Measurements from ENCODE around the gene IL1RN.

Gene IL1RN

DNA sequence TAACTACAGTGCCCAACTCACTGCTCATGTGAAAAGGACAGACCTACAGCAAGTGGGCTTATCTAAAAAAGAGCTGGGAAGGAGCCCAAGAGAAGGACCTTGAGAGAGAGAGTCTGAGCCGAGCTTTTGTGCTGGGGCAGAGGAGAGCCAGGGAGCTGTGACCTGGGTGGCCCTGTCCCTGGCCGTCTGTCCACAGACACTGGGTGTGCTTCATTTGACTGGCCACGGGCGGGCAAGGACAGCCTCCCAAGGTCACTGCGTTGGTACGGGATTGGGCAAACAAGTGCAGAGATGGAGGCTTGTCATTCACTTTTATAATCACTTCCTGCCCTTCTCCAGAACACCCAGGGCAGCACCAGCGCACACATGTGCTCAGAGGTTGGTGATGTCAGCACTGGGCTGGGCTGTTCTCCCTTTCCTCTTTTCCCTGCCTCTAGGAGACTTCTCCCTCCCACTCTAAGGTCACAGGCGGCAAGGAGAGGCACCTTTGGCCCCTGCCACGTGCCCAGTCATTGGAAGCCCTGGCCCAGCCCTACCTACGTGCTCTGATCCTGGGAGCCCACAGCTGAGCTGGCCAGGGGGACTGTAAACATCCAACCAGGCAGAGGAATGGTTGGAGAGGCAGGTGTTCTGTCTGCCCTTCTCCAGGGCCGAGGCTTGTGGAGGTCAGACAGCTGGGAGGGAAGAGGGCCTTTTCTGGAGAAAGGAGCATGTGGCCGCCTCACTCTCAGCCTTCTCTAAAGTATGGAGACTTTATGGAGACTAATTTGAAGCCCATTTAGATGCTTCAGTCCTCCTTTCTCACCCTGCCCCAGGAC, 39.9 kb downstream of the IL1RN start:
- peaks cover 3% of the 10 kb centered on the region for H3K4me1 ChIP-seq (ENCODE audit: control insufficient read depth, insufficient read depth, low read length, unreplicated experiment)
- H3K27me3 ChIP-seq (ENCODE audit: insufficient read depth, low read length), result no peaks in the 10 kb centered on the region
- peaks cover 2% of the 10 kb centered on the region for H3K79me2 ChIP-seq (ENCODE audit: control insufficient read depth, insufficient read depth, low read length, unreplicated experiment)
- no peak overlapping the region for H3K27ac ChIP-seq (ENCODE audit: low read depth, low read length)
- H3K36me3 ChIP-seq (ENCODE audit: insufficient read depth, low read length), result no peaks in the 10 kb centered on the region
- no peak overlapping the region for H3K4me3 ChIP-seq (ENCODE audit: low read depth, low read length)
- H2AFZ ChIP-seq (ENCODE audit: low read length, unreplicated experiment), result no peak overlapping the region

DNA sequence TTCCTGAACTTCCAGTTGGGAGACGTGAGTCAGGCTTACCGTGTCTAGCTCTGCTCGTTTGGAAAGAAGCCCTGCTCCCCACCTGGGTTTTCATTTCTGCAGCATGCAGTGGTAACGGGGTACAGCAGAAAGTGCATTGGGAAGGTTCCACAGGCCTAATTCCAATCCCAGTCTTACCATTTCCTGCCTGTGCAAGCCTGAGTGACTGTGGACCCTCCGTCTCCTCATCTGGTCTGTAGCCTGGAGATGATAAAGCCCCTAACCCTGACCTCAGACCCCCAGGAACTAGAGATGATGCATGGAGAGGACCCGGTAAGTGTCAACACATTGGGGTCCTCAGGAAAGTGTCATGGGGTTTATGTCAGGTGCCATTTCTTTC, 40.6 kb downstream of the IL1RN start:
- Histone ChIP-seq H3K4me1 (ENCODE audit: control insufficient read depth, insufficient read depth, low read length, unreplicated experiment) (no peaks in the 10 kb centered on the region), H3K79me2 (ENCODE audit: control insufficient read depth, insufficient read depth, low read length, unreplicated experiment) (peaks cover 2% of the 10 kb centered on the region), H3K27ac (ENCODE audit: low read depth, low read length) (no peak overlapping the region)

DNA sequence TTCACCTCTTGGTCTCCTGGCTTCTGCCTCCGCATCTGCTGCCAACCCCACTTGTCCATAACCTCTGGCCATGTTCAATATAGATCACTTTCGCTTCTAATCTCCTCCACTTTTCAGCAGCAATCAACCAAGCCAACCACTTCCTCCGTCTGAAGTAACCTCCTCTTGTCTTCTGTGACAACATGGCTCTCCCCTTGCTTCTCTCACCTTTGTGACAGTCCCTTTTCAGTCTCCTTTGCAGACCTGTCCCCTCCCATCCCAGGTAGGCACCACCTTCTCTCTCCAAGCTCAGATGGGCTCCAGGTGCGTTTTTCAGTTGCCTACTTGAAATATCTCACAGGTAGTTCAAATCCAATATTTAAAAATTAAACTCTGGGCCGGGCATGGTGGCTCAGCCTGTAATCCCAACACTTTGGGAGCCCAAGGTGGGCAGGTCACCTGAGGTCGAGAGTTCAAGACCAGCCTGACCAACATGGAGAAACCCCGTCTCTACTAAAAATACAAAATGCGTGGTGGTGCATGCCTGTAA, 41.7 kb downstream of the IL1RN start:
- Histone ChIP-seq H3K36me3 (ENCODE audit: insufficient read depth, low read length) (no peaks in the 10 kb centered on the region), H2AFZ (ENCODE audit: low read length, unreplicated experiment) (no peak overlapping the region), H3K27me3 (ENCODE audit: insufficient read depth, low read length) (no peaks in the 10 kb centered on the region), H3K4me3 (ENCODE audit: low read depth, low read length) (no peak overlapping the region), H3K27ac (ENCODE audit: low read depth, low read length) (no peak overlapping the region), H3K79me2 (ENCODE audit: control insufficient read depth, insufficient read depth, low read length, unreplicated experiment) (peaks cover 2% of the 10 kb centered on the region), H3K4me1 (ENCODE audit: control insufficient read depth, insufficient read depth, low read length, unreplicated experiment) (no peaks in the 10 kb centered on the region)

More for the DNA sequence above, 40.6 kb downstream of the IL1RN start:
- Histone ChIP-seq H3K27me3 (ENCODE audit: insufficient read depth, low read length) (no peaks in the 10 kb centered on the region), H3K36me3 (ENCODE audit: insufficient read depth, low read length) (no peaks in the 10 kb centered on the region), H2AFZ (ENCODE audit: low read length, unreplicated experiment) (no peak overlapping the region), H3K4me3 (ENCODE audit: low read depth, low read length) (no peak overlapping the region)

DNA sequence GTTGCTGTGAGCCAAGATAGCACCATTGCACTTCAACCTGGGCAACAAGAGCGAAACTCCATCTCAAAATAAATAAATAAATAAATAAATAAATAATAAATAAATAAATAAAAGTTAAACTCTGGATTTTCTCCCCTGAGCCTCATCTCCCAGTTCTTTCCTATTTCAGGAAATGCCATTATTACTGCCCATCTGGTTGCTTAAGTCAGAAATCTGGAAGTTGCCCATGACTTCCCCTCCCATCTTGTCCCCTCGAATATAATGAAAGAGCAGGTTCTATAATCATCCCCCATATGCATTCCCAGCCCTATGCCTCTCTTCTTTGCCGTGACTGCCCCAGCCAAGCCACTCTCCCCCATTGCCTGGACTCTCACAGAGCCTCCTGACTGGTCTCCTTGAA, 42.2 kb downstream of the IL1RN start:
- H3K4me3 ChIP-seq (ENCODE audit: low read depth, low read length), result no peak overlapping the region
- no peaks in the 10 kb centered on the region for H3K4me1 ChIP-seq (ENCODE audit: control insufficient read depth, insufficient read depth, low read length, unreplicated experiment)
- H3K79me2 ChIP-seq (ENCODE audit: control insufficient read depth, insufficient read depth, low read length, unreplicated experiment), result peaks cover 2% of the 10 kb centered on the region
- H2AFZ ChIP-seq (ENCODE audit: low read length, unreplicated experiment), result no peak overlapping the region
- no peak overlapping the region for H3K27ac ChIP-seq (ENCODE audit: low read depth, low read length)
- no peaks in the 10 kb centered on the region for H3K27me3 ChIP-seq (ENCODE audit: insufficient read depth, low read length)
- H3K36me3 ChIP-seq (ENCODE audit: insufficient read depth, low read length), result no peaks in the 10 kb centered on the region

DNA sequence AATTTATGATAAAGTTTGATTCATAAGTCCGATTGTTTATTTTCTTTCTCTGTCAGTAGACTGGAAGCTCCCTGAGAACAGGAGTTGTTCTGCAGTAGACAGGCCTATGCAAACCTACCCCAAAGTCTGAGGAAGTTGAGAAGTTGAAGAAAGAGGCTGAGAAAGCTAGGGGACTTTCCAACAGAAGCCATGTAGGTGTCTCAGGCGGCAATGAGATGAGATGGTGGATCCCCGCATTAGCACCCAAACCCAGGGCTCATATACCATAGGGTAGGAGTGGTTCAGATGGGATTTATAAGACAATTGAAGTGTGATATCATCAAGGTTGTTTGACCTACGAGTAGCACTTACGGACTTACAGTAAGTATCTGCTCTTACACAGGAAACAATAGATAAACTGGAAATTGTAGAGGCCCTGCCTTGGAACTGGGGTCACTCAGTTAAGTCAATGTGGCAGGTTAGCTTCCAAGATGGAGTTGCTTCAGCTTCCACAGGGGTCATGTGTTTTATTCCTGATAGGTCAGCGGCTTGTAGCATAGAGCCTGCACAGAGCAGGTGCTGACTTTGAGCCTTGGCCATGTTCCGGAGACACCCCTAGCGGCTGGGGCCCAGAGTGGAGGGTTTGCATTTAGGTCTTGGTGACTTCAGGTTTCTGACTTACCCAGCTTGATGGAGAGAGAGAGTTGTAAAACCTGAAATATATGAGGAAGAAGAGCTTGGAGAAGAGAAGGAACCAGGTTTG, 44.1 kb downstream of the IL1RN start:
- Histone ChIP-seq H3K4me1 (ENCODE audit: control insufficient read depth, insufficient read depth, low read length, unreplicated experiment) (no peaks in the 10 kb centered on the region), H2AFZ (ENCODE audit: low read length, unreplicated experiment) (no peak overlapping the region), H3K4me3 (ENCODE audit: low read depth, low read length) (no peak overlapping the region), H3K79me2 (ENCODE audit: control insufficient read depth, insufficient read depth, low read length, unreplicated experiment) (no peaks in the 10 kb centered on the region), H3K27me3 (ENCODE audit: insufficient read depth, low read length) (no peaks in the 10 kb centered on the region), H3K27ac (ENCODE audit: low read depth, low read length) (no peak overlapping the region), H3K36me3 (ENCODE audit: insufficient read depth, low read length) (no peaks in the 10 kb centered on the region)

DNA sequence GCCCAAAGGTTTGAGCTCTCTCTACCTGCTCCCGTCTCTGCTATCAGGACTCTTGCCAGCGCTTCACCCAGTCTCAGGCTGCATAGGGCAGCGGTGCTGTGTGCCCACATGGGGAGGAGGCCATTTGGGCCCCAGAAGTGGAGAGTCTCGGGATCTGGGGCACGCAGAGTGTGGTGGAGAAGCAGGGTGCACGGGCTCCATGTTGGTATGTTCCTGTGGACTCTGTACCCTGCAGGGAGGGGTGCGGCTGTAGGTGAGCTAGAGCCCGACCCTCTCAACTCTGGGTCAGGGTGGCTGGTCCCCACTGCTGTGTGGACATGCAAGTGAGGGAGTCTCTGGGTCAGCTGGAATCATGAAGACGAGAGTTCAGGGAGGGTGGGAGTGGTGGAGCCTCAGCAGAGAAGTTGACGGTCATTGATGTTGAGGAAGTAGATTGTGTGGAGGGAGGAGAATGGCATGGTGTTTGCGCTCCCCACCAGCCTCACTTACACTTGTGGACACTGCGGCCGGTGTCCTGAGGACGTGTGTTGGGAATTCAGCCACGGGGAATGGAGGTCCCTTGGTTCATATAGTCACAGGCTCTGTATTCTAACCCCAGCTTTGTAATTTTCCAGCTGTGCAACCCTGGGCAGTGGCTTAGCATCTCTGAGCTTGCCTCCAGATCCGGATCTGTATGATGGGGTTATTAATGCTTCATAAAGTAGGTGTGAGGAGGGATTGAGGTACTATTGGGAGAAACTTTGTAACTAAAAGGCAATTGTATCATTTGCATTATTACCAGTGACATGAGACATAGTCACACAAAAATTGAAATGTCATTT, 45.5 kb downstream of the IL1RN start:
- no peak overlapping the region for H3K4me3 ChIP-seq (ENCODE audit: low read depth, low read length)
- H3K27ac ChIP-seq (ENCODE audit: low read depth, low read length), result no peak overlapping the region

DNA sequence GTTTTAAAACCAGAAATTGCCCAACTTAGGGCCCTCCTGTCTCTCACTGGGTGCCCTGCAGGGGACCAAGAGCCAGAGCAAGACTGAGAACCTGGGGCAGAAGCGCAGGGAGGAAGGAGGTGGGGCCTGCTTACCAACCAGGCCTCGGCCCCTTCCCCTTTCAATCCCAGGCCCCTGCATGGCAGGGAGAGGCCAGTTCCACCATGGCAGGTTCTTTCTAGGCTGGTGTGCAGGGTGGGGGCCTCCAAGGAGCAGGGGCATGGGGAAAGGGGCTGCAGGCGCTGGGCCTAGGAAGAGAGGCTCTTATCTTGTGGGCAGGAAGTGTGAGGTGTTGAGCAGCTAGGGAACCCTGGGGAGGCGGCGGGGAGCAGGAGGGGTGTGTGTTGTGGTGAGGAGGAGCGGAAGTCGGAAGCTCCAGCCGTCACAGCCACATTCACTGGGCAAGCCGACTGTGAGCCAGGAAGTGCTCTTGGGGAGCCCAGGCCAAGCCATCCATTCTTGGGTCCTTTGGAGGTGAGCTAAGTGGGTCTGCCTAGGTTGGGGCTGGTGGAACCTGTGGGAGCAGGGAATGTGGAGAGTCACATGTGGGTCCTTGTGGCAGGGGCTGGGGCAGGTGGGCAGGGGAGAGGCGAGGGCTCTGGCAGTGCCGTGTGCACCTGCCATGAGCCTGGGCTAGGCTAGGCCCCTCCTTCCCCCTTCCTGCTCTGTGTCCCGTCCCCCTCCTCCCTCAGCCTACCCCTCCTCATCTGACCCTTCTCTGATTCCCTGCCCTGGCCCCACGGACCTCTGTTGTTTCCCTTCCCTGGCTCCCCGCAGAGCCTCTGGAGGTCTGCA, 46.4 kb downstream of the IL1RN start, which contains the start of gene PSD4:
Gene PSD4, plus strand, starts transcription at position 430 of the 834 bp plus-strand sequence. CDS start 8,486 bp downstream, outside the sequence.
- Histone ChIP-seq H3K27me3 (ENCODE audit: insufficient read depth, low read length) (no peaks in the 10 kb centered on the region), H3K27ac (ENCODE audit: low read depth, low read length) (no peak within 1 kb of the TSS), H2AFZ (ENCODE audit: low read length, unreplicated experiment) (no peak within 1 kb of the TSS), H3K79me2 (ENCODE audit: control insufficient read depth, insufficient read depth, low read length, unreplicated experiment) (no peaks in the 10 kb centered on the region), H3K36me3 (ENCODE audit: insufficient read depth, low read length) (no peaks in the 10 kb centered on the region), H3K4me3 (ENCODE audit: low read depth, low read length) (no peak within 1 kb of the TSS), H3K4me1 (ENCODE audit: control insufficient read depth, insufficient read depth, low read length, unreplicated experiment) (no peaks in the 10 kb centered on the region)

More for the DNA sequence above, 45.5 kb downstream of the IL1RN start:
- no peaks in the 10 kb centered on the region for H3K79me2 ChIP-seq (ENCODE audit: control insufficient read depth, insufficient read depth, low read length, unreplicated experiment)
- no peaks in the 10 kb centered on the region for H3K4me1 ChIP-seq (ENCODE audit: control insufficient read depth, insufficient read depth, low read length, unreplicated experiment)
- H3K36me3 ChIP-seq (ENCODE audit: insufficient read depth, low read length), result no peaks in the 10 kb centered on the region
- H2AFZ ChIP-seq (ENCODE audit: low read length, unreplicated experiment), result no peak overlapping the region
- no peaks in the 10 kb centered on the region for H3K27me3 ChIP-seq (ENCODE audit: insufficient read depth, low read length)

DNA sequence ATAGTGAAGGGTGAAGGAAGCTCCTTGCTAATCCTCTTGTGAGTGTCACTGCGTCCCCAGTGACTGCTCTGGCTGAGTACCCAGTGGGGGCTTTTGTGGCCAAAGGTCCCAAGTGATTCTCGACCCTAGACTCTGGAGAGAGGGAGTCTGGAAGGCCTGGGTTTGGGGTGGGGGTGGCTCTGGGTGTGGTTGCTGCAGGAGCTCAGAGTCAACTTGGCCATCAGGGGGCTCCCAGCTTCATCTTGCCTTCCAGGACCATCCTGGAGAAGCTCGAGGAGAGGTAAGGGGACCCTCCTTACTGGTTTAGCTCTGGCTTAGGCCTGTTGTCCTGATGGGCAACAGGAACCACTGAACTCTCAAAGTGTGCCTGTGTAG, 47.0 kb downstream of the IL1RN start:
- no peaks in the 10 kb centered on the region for H3K79me2 ChIP-seq (ENCODE audit: control insufficient read depth, insufficient read depth, low read length, unreplicated experiment)
- H3K27ac ChIP-seq (ENCODE audit: low read depth, low read length), result no peak overlapping the region
- no peaks in the 10 kb centered on the region for H3K36me3 ChIP-seq (ENCODE audit: insufficient read depth, low read length)
- H3K27me3 ChIP-seq (ENCODE audit: insufficient read depth, low read length), result no peaks in the 10 kb centered on the region
- no peak overlapping the region for H2AFZ ChIP-seq (ENCODE audit: low read length, unreplicated experiment)
- H3K4me3 ChIP-seq (ENCODE audit: low read depth, low read length), result no peak overlapping the region
- H3K4me1 ChIP-seq (ENCODE audit: control insufficient read depth, insufficient read depth, low read length, unreplicated experiment), result no peaks in the 10 kb centered on the region

DNA sequence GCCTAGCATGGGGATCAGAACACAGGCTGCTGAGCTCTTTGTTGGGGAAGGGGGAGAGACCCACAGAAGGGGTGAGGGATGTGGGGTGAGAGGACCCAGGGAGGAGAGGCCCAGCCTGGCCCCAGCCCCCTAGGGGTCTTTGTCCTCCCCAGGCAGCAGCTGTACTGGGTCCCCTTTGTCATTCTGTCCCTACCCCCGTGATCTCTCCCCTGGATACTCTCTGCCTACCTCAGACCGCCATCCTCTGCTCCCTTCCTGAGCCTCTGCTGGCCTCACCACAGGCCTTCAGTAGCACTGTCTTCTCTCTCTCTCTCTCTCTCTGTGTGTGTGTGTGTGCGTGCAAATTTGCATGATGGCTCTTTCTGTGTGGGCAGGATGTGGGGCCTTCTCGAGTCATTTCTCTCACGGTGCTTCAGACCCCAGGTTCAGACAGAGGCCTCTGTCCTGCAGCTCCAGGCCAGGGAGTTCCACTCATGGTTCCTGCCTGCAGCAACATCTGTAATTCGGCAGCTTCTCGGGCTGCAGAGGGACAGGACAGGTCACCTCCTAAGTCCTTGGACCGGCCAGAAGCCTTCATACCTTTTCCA, 47.7 kb downstream of the IL1RN start:
- no peaks in the 10 kb centered on the region for H3K4me1 ChIP-seq (ENCODE audit: control insufficient read depth, insufficient read depth, low read length, unreplicated experiment)
- H3K27me3 ChIP-seq (ENCODE audit: insufficient read depth, low read length), result no peaks in the 10 kb centered on the region
- no peak overlapping the region for H3K27ac ChIP-seq (ENCODE audit: low read depth, low read length)
- no peaks in the 10 kb centered on the region for H3K79me2 ChIP-seq (ENCODE audit: control insufficient read depth, insufficient read depth, low read length, unreplicated experiment)
- no peak overlapping the region for H2AFZ ChIP-seq (ENCODE audit: low read length, unreplicated experiment)
- H3K4me3 ChIP-seq (ENCODE audit: low read depth, low read length), result no peak overlapping the region
- no peaks in the 10 kb centered on the region for H3K36me3 ChIP-seq (ENCODE audit: insufficient read depth, low read length)
